HCT116 (cell line): Measurements from ENCODE around the gene IL17RA. TPM values are rescaled to one million over a fixed set of nuclear protein-coding genes. Genes with fewer than 3 reads are reported as not detected.

Source experiments
- ATAC-seq: fragments of 200-7000 bp; cut with Tn5 transposase; 2 replicates; pipeline ENCODE4 v1.9.1; 2020; ENCODE audit warnings: mild to moderate bottlenecking, moderate library complexity
- BruUV-seq: library from RNA; stranded (reverse); fragments of 400-500 nt; replicated peaks from 2 replicates; lab custom pipeline; 2021; lab: Mats Ljungman, UMichigan
- CTCF ChIA-PET: fragments of 300-600 bp; sonication (Branson Sonifier 250); formaldehyde crosslinking; loops from one replicate; lab custom pipeline; 2021; ENCODE audit warnings: antibody characterized with exemption; lab: Charles Lee
- POLR2A ChIA-PET: fragments of 300-600, 350-600 bp; sonication (Branson Sonifier 250); formaldehyde crosslinking; loops from one replicate; lab custom pipeline; 2021; ENCODE audit warnings: antibody characterized with exemption; lab: Charles Lee
- RAD21 ChIA-PET, 2 experiments: fragments of 300-600 bp; sonication (Branson Sonifier 250); formaldehyde crosslinking; loops; one replicate each; lab custom pipeline; 2023; ENCODE audit warnings: low total read pairs in 2 of 2; ENCODE audit not compliant: uncharacterized antibody in 2 of 2, unreplicated experiment in 2 of 2, low non-redundant PET in 1 of 2; lab: Charles Lee
- DNase-seq: peaks from one replicate; pipeline ENCODE4 v3.0.0-alpha.2; 2010; ENCODE audit warnings: low read depth, low spot score
- H2AFZ ChIP-seq: fragments of 200-600 bp; shearing (Covaris generic), sonication (generic); 2 replicates; pipeline ENCODE4 v1.6.1; 2017; ENCODE audit warnings: low read depth, mixed run types, mixed read lengths, antibody characterized with exemption, low read length; ENCODE audit not compliant: poor library complexity, severe bottlenecking
- H3K27ac ChIP-seq: 2 replicates; pipeline ENCODE4 v1.5.1; 2012; ENCODE audit warnings: low read depth, low read length
- H3K27me3 ChIP-seq: fragments of 200-600 bp; sonication (generic); 2 replicates; pipeline ENCODE4 v1.6.1; 2016; ENCODE audit warnings: mixed run types, low read length, mixed read lengths; ENCODE audit not compliant: insufficient read depth
- H3K36me3 ChIP-seq, 2 experiments: fragments of 200-500 bp in 1 of 2; fragments of 200-600 bp in 1 of 2; sonication (Bioruptor generic) in 1 of 2; sonication (generic) in 1 of 2; 2 replicates each; pipeline versions ENCODE4 v1.5.1 to v1.6.1; 2014 to 2016; ENCODE audit warnings: low read length in 2 of 2, inconsistent platforms in 1 of 2, mixed read lengths in 1 of 2, mixed run types in 1 of 2; ENCODE audit not compliant: insufficient read depth in 2 of 2, control insufficient read depth in 1 of 2
- H3K4me1 ChIP-seq, 2 experiments: fragments of 200-600 bp in 1 of 2; sonication (generic) in 1 of 2; 2 replicates each; pipeline versions ENCODE4 v1.5.1 to v1.6.1; 2012 to 2017; ENCODE audit warnings: low read length in 2 of 2, inconsistent platforms in 1 of 2, mild to moderate bottlenecking in 1 of 2, mixed read lengths in 1 of 2, mixed run types in 1 of 2, moderate library complexity in 1 of 2; ENCODE audit not compliant: insufficient read depth in 2 of 2, control insufficient read depth in 1 of 2
- H3K4me2 ChIP-seq: fragments of 200-600 bp; sonication (generic); 2 replicates; pipeline ENCODE4 v1.6.1; 2017; ENCODE audit warnings: mixed run types, low read length, mixed read lengths
- H3K4me3 ChIP-seq, 2 experiments: fragments of 200-600 bp in 1 of 2; sonication (generic) in 1 of 2; replicated peaks in 1 of 2; 2 replicates each; pipeline ENCODE4 v1.5.1; 2011 to 2016; ENCODE audit warnings: low read length in 2 of 2, control low read depth in 1 of 2, low read depth in 1 of 2, mild to moderate bottlenecking in 1 of 2, mixed read lengths in 1 of 2, mixed run types in 1 of 2
- H3K79me2 ChIP-seq: fragments of 200-600 bp; sonication (generic); 2 replicates; pipeline ENCODE4 v1.6.1; 2017; ENCODE audit warnings: mild to moderate bottlenecking, mixed run types, low read length, moderate library complexity, mixed read lengths; ENCODE audit not compliant: insufficient read depth
- H3K9ac ChIP-seq: fragments of 200-600 bp; sonication (generic); 2 replicates; pipeline ENCODE4 v1.6.1; 2016; ENCODE audit warnings: low read length, mixed read lengths
- H3K9me2 ChIP-seq: fragments of 200-600 bp; sonication (generic), shearing (Covaris generic); 2 replicates; pipeline ENCODE4 v1.6.1; 2017; ENCODE audit warnings: mixed run types, mild to moderate bottlenecking, moderate library complexity; ENCODE audit not compliant: insufficient read depth
- H3K9me3 ChIP-seq, 2 experiments: fragments of 200-500 bp in 1 of 2; fragments of 200-600 bp in 1 of 2; sonication (Bioruptor generic) in 1 of 2; sonication (generic) in 1 of 2; 2 replicates each; pipeline ENCODE4 v1.6.1; 2014 to 2017; ENCODE audit warnings: low read length in 2 of 2, mixed read lengths in 2 of 2, inconsistent platforms in 1 of 2, low read depth in 1 of 2, mild to moderate bottlenecking in 1 of 2, mixed run types in 1 of 2, moderate library complexity in 1 of 2; ENCODE audit not compliant: control insufficient read depth in 1 of 2, insufficient read depth in 1 of 2
- H4K20me1 ChIP-seq: fragments of 200-600 bp; sonication (generic), shearing (Covaris generic); 2 replicates; pipeline ENCODE4 v1.6.1; 2017; ENCODE audit warnings: mixed run types, mild to moderate bottlenecking, moderate library complexity; ENCODE audit not compliant: insufficient read depth
- CTCF ChIP-seq, 3 experiments: fragments of 200-600 bp in 1 of 3; sonication (generic) in 1 of 3; IDR thresholded peaks in 2 of 3; conservative IDR thresholded peaks in 1 of 3; 2 replicates each; pipeline ENCODE4 v1.5.1; 2012 to 2017; ENCODE audit warnings: low read depth in 2 of 3, low read length in 2 of 3, antibody characterized with exemption in 1 of 3, borderline replicate concordance in 1 of 3, control low read depth in 1 of 3, mild to moderate bottlenecking in 1 of 3, mixed read lengths in 1 of 3, mixed run types in 1 of 3, moderate library complexity in 1 of 3; ENCODE audit not compliant: insufficient read depth in 1 of 3
- EZH2phosphoT487 ChIP-seq: fragments of 200-600 bp; IDR thresholded peaks from 2 replicates; pipeline ENCODE4 v1.6.1; 2018; ENCODE audit warnings: antibody characterized with exemption, borderline replicate concordance
- POLR2AphosphoS5 ChIP-seq: IDR thresholded peaks from 2 replicates; pipeline ENCODE4 v1.6.1; 2011; ENCODE audit warnings: mild to moderate bottlenecking, low read depth, low read length, moderate library complexity
- RAD21 ChIP-seq: IDR thresholded peaks from 2 replicates; pipeline ENCODE4 v1.6.1; 2012; ENCODE audit warnings: low read depth, mild to moderate bottlenecking
- TCF7L2 ChIP-seq: IDR thresholded peaks from 2 replicates; pipeline ENCODE4 v1.7.0; 2011; ENCODE audit warnings: borderline replicate concordance, inconsistent platforms; ENCODE audit not compliant: insufficient read depth, insufficient read length; ENCODE audit errors: extremely low read depth
- YY1 ChIP-seq: IDR thresholded peaks from 2 replicates; pipeline ENCODE4 v1.6.1; 2011; ENCODE audit warnings: low read length, low read depth, moderate library complexity, mild to moderate bottlenecking; ENCODE audit not compliant: insufficient replicate concordance; ENCODE audit errors: extremely low read depth
- ZFX ChIP-seq: fragments of 450-650 bp; IDR thresholded peaks from 2 replicates; pipeline ENCODE4 v1.6.1; 2017
- ZNF274 ChIP-seq: fragments of 200-500 bp; sonication (Bioruptor generic); IDR thresholded peaks from 2 replicates; pipeline ENCODE4 v1.6.1; 2014; ENCODE audit warnings: mild to moderate bottlenecking, low read depth, low read length, inconsistent platforms
- intact Hi-C: fragments of 100-400 bp; cut with micrococcal nuclease; formaldehyde crosslinking; loops from 2 replicates; pipeline ENCODE4 v1.10.0; 2022
- total RNA-seq: library from RNA; stranded (reverse); gene quantifications from one replicate; pipeline ENCODE4 v1.2.1, GENCODE V29; 2021; ENCODE audit not compliant: unreplicated experiment
- TF ChIP-seq, protein P1 (sequence below): IDR thresholded peaks from 2 replicates; pipeline ENCODE4 v1.6.1; 2012; ENCODE audit warnings: low read depth

IL17RA gene
- total RNA-seq, 1 experiment from 2014 or later: 17.3 TPM

GRCh38 chr22:17121233-17122195 is 36.7 kb downstream of the IL17RA start, which contains the start of gene TMEM121B:
Gene TMEM121B, minus strand, starts transcription at chr22:17121360. Its CDS starts 233 bp downstream, at chr22:17121127.
- no peak within 1 kb of the TSS for H2AFZ ChIP-seq
- H3K27me3 ChIP-seq: no peaks in the 10 kb centered on the region
- no peak within 1 kb of the TSS for H3K4me2 ChIP-seq
- no TSS peak for BruUV-seq
- H3K4me3 ChIP-seq: no peak within 1 kb of the TSS
- TF ChIP-seq, protein P1, sequence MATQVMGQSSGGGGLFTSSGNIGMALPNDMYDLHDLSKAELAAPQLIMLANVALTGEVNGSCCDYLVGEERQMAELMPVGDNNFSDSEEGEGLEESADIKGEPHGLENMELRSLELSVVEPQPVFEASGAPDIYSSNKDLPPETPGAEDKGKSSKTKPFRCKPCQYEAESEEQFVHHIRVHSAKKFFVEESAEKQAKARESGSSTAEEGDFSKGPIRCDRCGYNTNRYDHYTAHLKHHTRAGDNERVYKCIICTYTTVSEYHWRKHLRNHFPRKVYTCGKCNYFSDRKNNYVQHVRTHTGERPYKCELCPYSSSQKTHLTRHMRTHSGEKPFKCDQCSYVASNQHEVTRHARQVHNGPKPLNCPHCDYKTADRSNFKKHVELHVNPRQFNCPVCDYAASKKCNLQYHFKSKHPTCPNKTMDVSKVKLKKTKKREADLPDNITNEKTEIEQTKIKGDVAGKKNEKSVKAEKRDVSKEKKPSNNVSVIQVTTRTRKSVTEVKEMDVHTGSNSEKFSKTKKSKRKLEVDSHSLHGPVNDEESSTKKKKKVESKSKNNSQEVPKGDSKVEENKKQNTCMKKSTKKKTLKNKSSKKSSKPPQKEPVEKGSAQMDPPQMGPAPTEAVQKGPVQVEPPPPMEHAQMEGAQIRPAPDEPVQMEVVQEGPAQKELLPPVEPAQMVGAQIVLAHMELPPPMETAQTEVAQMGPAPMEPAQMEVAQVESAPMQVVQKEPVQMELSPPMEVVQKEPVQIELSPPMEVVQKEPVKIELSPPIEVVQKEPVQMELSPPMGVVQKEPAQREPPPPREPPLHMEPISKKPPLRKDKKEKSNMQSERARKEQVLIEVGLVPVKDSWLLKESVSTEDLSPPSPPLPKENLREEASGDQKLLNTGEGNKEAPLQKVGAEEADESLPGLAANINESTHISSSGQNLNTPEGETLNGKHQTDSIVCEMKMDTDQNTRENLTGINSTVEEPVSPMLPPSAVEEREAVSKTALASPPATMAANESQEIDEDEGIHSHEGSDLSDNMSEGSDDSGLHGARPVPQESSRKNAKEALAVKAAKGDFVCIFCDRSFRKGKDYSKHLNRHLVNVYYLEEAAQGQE: no peak
- TF ChIP-seq RAD21 (no peak), CTCF (IDR thresholded peaks at IDR 0.05 in 2 of 3, conservative IDR thresholded peaks at IDR 0.05 in 1 of 3; ENCODE audit: borderline replicate concordance in 1 of 3, insufficient read depth in 1 of 3, low read depth in 2 of 3, low read length in 2 of 3) (no peak), ZNF274 (no peak), ZFX (no peak), POLR2AphosphoS5 (no peak), YY1 (no peak), TCF7L2 (no peak), EZH2phosphoT487 (no peak)
- RAD21 ChIA-PET: no interaction called here
- POLR2A ChIA-PET: no interaction called here
- no peaks in the 10 kb centered on the region for H4K20me1 ChIP-seq
- no peak within 1 kb of the TSS for H3K9ac ChIP-seq
- DNase-seq (no peak), ATAC-seq (no peak)
- intact Hi-C loops: no loop called here
- H3K79me2 ChIP-seq: no peaks in the 10 kb centered on the region
- no peaks in the 10 kb centered on the region for H3K4me1 ChIP-seq
- H3K9me2 ChIP-seq: no peaks in the 10 kb centered on the region
- H3K27ac ChIP-seq: no peak within 1 kb of the TSS
- no peaks in the 10 kb centered on the region for H3K36me3 ChIP-seq
- CTCF ChIA-PET: no interaction called here
- no peaks in the 10 kb centered on the region for H3K9me3 ChIP-seq
